ENCODE results near the gene FBXL20.
A peak's percentile ranks its signal among the peaks of the same experiment; 100 is the strongest.

FBXL20 gene

GRCh38 chr17:39406951-39407350, 5.5 kb upstream of the FBXL20 start:
- Histone ChIP-seq H3K27ac (ENCODE audit: extremely low read depth, low read depth, low read length) (no peak overlapping the region), H3K4me1 (ENCODE audit: control insufficient read depth, insufficient read depth, low read length) (no peaks in the 10 kb centered on the region), H3K9me3 (ENCODE audit: control insufficient read depth, insufficient read depth, low read depth, low read length) (no peaks in the 10 kb centered on the region), H3K36me3 (ENCODE audit: control insufficient read depth in 2 of 2, insufficient read depth in 1 of 2, low read length in 2 of 2) (peaks cover 42 to 69% of the 10 kb centered on the region in 2 experiments), H3K4me3 (ENCODE audit: low read depth, low read length) (no peak overlapping the region)
- TF ChIP-seq ZNF544 (tag by site-specific recombination; IDR thresholded peaks at IDR 0.05) (no peak), ZNF555 (tag by site-specific recombination; conservative IDR thresholded peaks at IDR 0.05) (no peak), ZNF274 (IDR thresholded peaks at IDR 0.05; ENCODE audit: low read length) (no peak), ZNF274 (tag by site-specific recombination; IDR thresholded peaks at IDR 0.05; ENCODE audit: borderline replicate concordance) (no peak)
- ChIA-PET CTCF (interaction anchor here (0.6 kb wide), 2 partner anchors 162 to 200 kb away, joined by 3 read pairs; no protein-coding TSS in a partner anchor), POLR2A (interaction anchor here (0.7 to 0.8 kb wide), 2 partner anchors 14 to 27 kb away, joined by 4 read pairs; no protein-coding TSS in a partner anchor)

- Histone ChIP-seq H3K4me1 (ENCODE audit: control insufficient read depth, insufficient read depth, low read length) (peaks cover 3% of the 10 kb centered on the region; the same call in 1 of the 2 replicates), H3K36me3 (ENCODE audit: control insufficient read depth in 2 of 2, insufficient read depth in 1 of 2, low read length in 2 of 2) (peaks cover 28 to 54% of the 10 kb centered on the region in 2 experiments), H3K27ac (ENCODE audit: extremely low read depth, low read depth, low read length) (no peak overlapping the region), H3K9me3 (ENCODE audit: control insufficient read depth, insufficient read depth, low read depth, low read length) (no peaks in the 10 kb centered on the region), H3K4me3 (ENCODE audit: low read depth, low read length) (no peak overlapping the region)
- ChIA-PET CTCF (interaction anchor here (0.6 kb wide), 2 partner anchors 12 to 99 kb away, joined by 3 read pairs; no protein-coding TSS in a partner anchor), POLR2A (no interaction called here)
- TF ChIP-seq ZFP41 (tag by site-specific recombination; IDR thresholded peaks at IDR 0.05; ENCODE audit: borderline replicate concordance) (no peak), ZBTB11 (tag by site-specific recombination; conservative IDR thresholded peaks at IDR 0.05; ENCODE audit: low read depth) (no peak), ZNF16 (tag by site-specific recombination; IDR thresholded peaks at IDR 0.05; ENCODE audit: low read depth) (no peak)
Observed at GRCh38 chr17:39405436-39405835, 4.0 kb upstream of the FBXL20 start.

- POLR2A ChIA-PET, result no interaction called here
- peaks cover 26 to 48% of the 10 kb centered on the region in 2 experiments for H3K36me3 ChIP-seq (ENCODE audit: control insufficient read depth in 2 of 2, insufficient read depth in 1 of 2, low read length in 2 of 2)
- H3K9me3 ChIP-seq (ENCODE audit: control insufficient read depth, insufficient read depth, low read depth, low read length), result no peaks in the 10 kb centered on the region
- CTCF ChIA-PET, result interaction anchor here (0.6 to 0.7 kb wide), 4 partner anchors 19 to 98 kb away, joined by 3 to 4 read pairs (median 3); no protein-coding TSS in a partner anchor
- peaks cover 10% of the 10 kb centered on the region; the same call in 1 of the 2 replicates for H3K4me1 ChIP-seq (ENCODE audit: control insufficient read depth, insufficient read depth, low read length)
- H3K4me3 ChIP-seq (ENCODE audit: low read depth, low read length), result no peak overlapping the region
- H3K27ac ChIP-seq (ENCODE audit: extremely low read depth, low read depth, low read length), result 0 out of 2 replicates have a peak overlapping the region, but pooled peaks have one; percentile 2
- TF ChIP-seq KLF8 (tag by site-specific recombination; IDR thresholded peaks at IDR 0.05), result no peak
- TF ChIP-seq ZNF521 (tag by site-specific recombination; IDR thresholded peaks at IDR 0.05), result no peak
- TF ChIP-seq ZNF449 (tag by site-specific recombination; IDR thresholded peaks at IDR 0.05), result no peak
- no peak for TF ChIP-seq ZNF473 (tag by site-specific recombination; IDR thresholded peaks at IDR 0.05)
- no peak for TF ChIP-seq ELK4 (IDR thresholded peaks at IDR 0.05; ENCODE audit: borderline replicate concordance, low read depth, low read length)
- no peak for TF ChIP-seq ZNF747 (tag by site-specific recombination; IDR thresholded peaks at IDR 0.05)
- TF ChIP-seq ZNF362 (tag by site-specific recombination; IDR thresholded peaks at IDR 0.05), result no peak
- TF ChIP-seq ZNF558 (tag by site-specific recombination; IDR thresholded peaks at IDR 0.05), result no peak
- TF ChIP-seq ZNF624 (tag by site-specific recombination; IDR thresholded peaks at IDR 0.05), result no peak
- TF ChIP-seq ZFP3 (tag by site-specific recombination; IDR thresholded peaks at IDR 0.05; ENCODE audit: low read depth), result no peak
- TF ChIP-seq ZBTB17 (tag by site-specific recombination; IDR thresholded peaks at IDR 0.05), result 0 out of 2 replicates have a peak, but pooled peaks have one; percentile 28
- TF ChIP-seq ZNF423 (tag by site-specific recombination; IDR thresholded peaks at IDR 0.05), result no peak
- peak; percentile 21; the same call in 1 of the 2 replicates for TF ChIP-seq PATZ1 (tag by site-specific recombination; IDR thresholded peaks at IDR 0.05)
Observed at GRCh38 chr17:39404542-39405378, 3.3 kb upstream of the FBXL20 start.

All from HEK293 (cell line).